Neural cell (in vitro differentiated cells): Measurements from ENCODE around the gene HS2ST1. TPM values are rescaled to one million over a fixed set of nuclear protein-coding genes. Genes with fewer than 3 reads are reported as not detected.

ENCODE experiments used
- H2AFZ ChIP-seq: fragments of 200-600, 300-800 bp; sonication (generic), shearing (Covaris generic); 2 replicates; pipeline ENCODE4 v1.6.0; 2014; ENCODE audit warnings: low read depth, mild to moderate bottlenecking, antibody characterized with exemption, low read length, moderate library complexity
- H3F3A ChIP-seq: fragments of 200-600 bp; shearing (Covaris generic); 2 replicates; pipeline ENCODE4 v1.6.1; 2016; ENCODE audit warnings: mild to moderate bottlenecking, moderate library complexity, mixed read lengths, antibody characterized with exemption, low read length; ENCODE audit not compliant: insufficient read depth, poor library complexity, severe bottlenecking
- H3K27ac ChIP-seq: fragments of 200-600, 300-800 bp; sonication (generic), shearing (Covaris generic); 2 replicates; pipeline ENCODE4 v1.5.1; 2014; ENCODE audit warnings: mild to moderate bottlenecking, low read length, moderate library complexity
- H3K27me3 ChIP-seq: fragments of 300-800, 200-600 bp; sonication (generic), shearing (Covaris generic); 2 replicates; pipeline ENCODE4 v1.6.0; 2014; ENCODE audit warnings: mild to moderate bottlenecking, low read depth, low read length, moderate library complexity; ENCODE audit not compliant: insufficient read depth
- H3K36me3 ChIP-seq: fragments of 300-800, 200-600 bp; sonication (generic), shearing (Covaris generic); 2 replicates; pipeline ENCODE4 v1.5.1; 2014; ENCODE audit warnings: mild to moderate bottlenecking, antibody characterized with exemption, low read length, moderate library complexity; ENCODE audit not compliant: insufficient read depth
- H3K4me2 ChIP-seq: fragments of 300-800, 200-600 bp; sonication (generic), shearing (Covaris generic); 2 replicates; pipeline ENCODE4 v1.6.0; 2014; ENCODE audit warnings: mild to moderate bottlenecking, low read length
- H3K4me3 ChIP-seq: fragments of 300-800, 200-600 bp; sonication (generic), shearing (Covaris generic); 2 replicates; pipeline ENCODE4 v1.5.1; 2014; ENCODE audit warnings: mild to moderate bottlenecking, low read length, moderate library complexity
- H3K79me2 ChIP-seq: fragments of 200-600 bp; shearing (Covaris generic); replicated peaks from 2 replicates; pipeline ENCODE4 v1.6.0; 2014; ENCODE audit warnings: mild to moderate bottlenecking, low read length, moderate library complexity; ENCODE audit not compliant: insufficient read depth
- H3K9ac ChIP-seq: fragments of 300-800, 200-600 bp; sonication (generic), shearing (Covaris generic); 2 replicates; pipeline ENCODE4 v1.6.1; 2016; ENCODE audit warnings: mild to moderate bottlenecking, low read length, mixed read lengths
- H3K9me2 ChIP-seq: fragments of 200-600 bp; shearing (Covaris generic); 2 replicates; pipeline ENCODE4 v1.6.1; 2016; ENCODE audit warnings: mild to moderate bottlenecking, low read length, mixed read lengths; ENCODE audit not compliant: insufficient read depth
- H3K9me3 ChIP-seq: fragments of 200-600, 300-800 bp; sonication (generic), shearing (Covaris generic); 2 replicates; pipeline ENCODE4 v1.6.1; 2016; ENCODE audit warnings: mild to moderate bottlenecking, mixed run types, low read length, moderate library complexity, mixed read lengths
- H4K20me1 ChIP-seq: fragments of 200-600 bp; shearing (Covaris generic); 2 replicates; pipeline ENCODE4 v1.6.1; 2016; ENCODE audit warnings: mild to moderate bottlenecking, mixed run types; ENCODE audit not compliant: insufficient read depth
- CTCF ChIP-seq: fragments of 450-650 bp; IDR thresholded peaks from 2 replicates; pipeline ENCODE4 v1.5.1; 2014; ENCODE audit warnings: antibody characterized with exemption, mild to moderate bottlenecking, moderate library complexity; ENCODE audit not compliant: poor library complexity, severe bottlenecking
- EP300 ChIP-seq: fragments of 450-650 bp; conservative IDR thresholded peaks from 2 replicates; pipeline ENCODE4 v1.6.1; 2014; ENCODE audit warnings: antibody characterized with exemption, mild to moderate bottlenecking, moderate library complexity; ENCODE audit not compliant: poor library complexity, severe bottlenecking
- EZH2 ChIP-seq: fragments of 200-600, 300-800 bp; shearing (Covaris generic), sonication (generic); IDR thresholded peaks from 2 replicates; pipeline ENCODE4 v1.6.1; 2014; ENCODE audit warnings: antibody characterized with exemption, low read length, borderline replicate concordance, mild to moderate bottlenecking; ENCODE audit not compliant: insufficient read depth, poor library complexity, severe bottlenecking
- MXI1 ChIP-seq: fragments of 450-650 bp; conservative IDR thresholded peaks from 2 replicates; pipeline ENCODE4 v1.6.1; 2014; ENCODE audit warnings: antibody characterized with exemption, mild to moderate bottlenecking; ENCODE audit not compliant: poor library complexity, severe bottlenecking
- POLR2AphosphoS5 ChIP-seq: IDR thresholded peaks from 2 replicates; pipeline ENCODE4 v1.6.1; 2012
- RAD21 ChIP-seq: fragments of 450-650 bp; conservative IDR thresholded peaks from 2 replicates; pipeline ENCODE4 v1.6.1; 2014; ENCODE audit warnings: antibody characterized with exemption, mild to moderate bottlenecking, moderate library complexity
- REST ChIP-seq: IDR thresholded peaks from 2 replicates; pipeline ENCODE4 v1.6.1; 2012; ENCODE audit warnings: borderline replicate concordance
- SMC3 ChIP-seq: fragments of 450-650 bp; conservative IDR thresholded peaks from 2 replicates; pipeline ENCODE4 v1.6.1; 2014; ENCODE audit warnings: antibody characterized with exemption, mild to moderate bottlenecking, moderate library complexity; ENCODE audit not compliant: poor library complexity
- TAF1 ChIP-seq: IDR thresholded peaks from 2 replicates; pipeline ENCODE4 v1.6.1; 2012; ENCODE audit warnings: low read depth
- polyA plus RNA-seq: library from polyadenylated mRNA; depleted of rRNA; stranded (reverse); fragments of >200 nt; gene quantifications from 2 replicates; pipeline ENCODE4 v1.2.3, GENCODE V29; 2014

The HS2ST1 gene
- polyA plus RNA-seq, 1 donor from 2014 or later = 24.7 TPM

- Histone ChIP-seq H3K9me2 (no peaks in the 10 kb centered on the region), H3K27me3 (no peaks in the 10 kb centered on the region), H4K20me1 (no peaks in the 10 kb centered on the region), H3K4me2 (no peak overlapping the region), H3K79me2 (no peaks in the 10 kb centered on the region), H3K9ac (no peak overlapping the region), H3K9me3 (no peaks in the 10 kb centered on the region), H3F3A (no peaks in the 10 kb centered on the region), H3K4me3 (no peak overlapping the region), H3K36me3 (no peaks in the 10 kb centered on the region), H2AFZ (no peak overlapping the region), H3K27ac (no peak overlapping the region)
- no peak for TF ChIP-seq EZH2
- TF ChIP-seq SMC3 = no peak
- TF ChIP-seq EP300 = no peak
- TF ChIP-seq TAF1 = no peak
- TF ChIP-seq MXI1 = no peak
- no peak for TF ChIP-seq POLR2AphosphoS5
- no peak for TF ChIP-seq REST
- TF ChIP-seq RAD21 = no peak
- TF ChIP-seq CTCF = no peak
Observed at GRCh38 chr1:87089070-87089736, 174.8 kb downstream of the HS2ST1 start.

GRCh38 chr1:87089823-87090222 lies 175.4 kb downstream of the HS2ST1 start:
- no peaks in the 10 kb centered on the region for H3K79me2 ChIP-seq
- no peaks in the 10 kb centered on the region for H3K9me2 ChIP-seq
- H3K9ac ChIP-seq = no peak overlapping the region
- no peak overlapping the region for H3K4me2 ChIP-seq
- H4K20me1 ChIP-seq = no peaks in the 10 kb centered on the region
- H3K9me3 ChIP-seq = no peaks in the 10 kb centered on the region
- TF ChIP-seq EZH2 = no peak
- no peak for TF ChIP-seq CTCF
- TF ChIP-seq TAF1 = no peak
- no peak for TF ChIP-seq REST
- TF ChIP-seq MXI1 = no peak
- no peak for TF ChIP-seq RAD21
- TF ChIP-seq POLR2AphosphoS5 = no peak
- no peak for TF ChIP-seq EP300
- TF ChIP-seq SMC3 = no peak
- no peak overlapping the region for H3K27ac ChIP-seq
- H2AFZ ChIP-seq = no peak overlapping the region
- no peaks in the 10 kb centered on the region for H3F3A ChIP-seq
- no peaks in the 10 kb centered on the region for H3K27me3 ChIP-seq
- no peaks in the 10 kb centered on the region for H3K36me3 ChIP-seq
- no peak overlapping the region for H3K4me3 ChIP-seq
